ENCODE data around the gene KCNS3. TPM values are rescaled to one million over a fixed set of nuclear protein-coding genes. Genes with fewer than 3 reads are reported as not detected.

KCNS3 gene
- total RNA-seq, 2 experiments from 2014 or later = not detected

- POLR2A ChIA-PET = interaction anchor here (0.9 kb wide), 1 partner anchor 11 kb away, joined by 3 read pairs; no protein-coding TSS in a partner anchor
- no peaks in the 10 kb centered on the region for H3K79me2 ChIP-seq (ENCODE audit: insufficient read depth, low read depth, low read length)
- H3K9me3 ChIP-seq (ENCODE audit: low read length) = no peaks in the 10 kb centered on the region
- no peaks in the 10 kb centered on the region for H3K9me2 ChIP-seq (ENCODE audit: insufficient read depth, low read length)
- H3K4me1 ChIP-seq (ENCODE audit: insufficient read depth, low read length, poor library complexity, severe bottlenecking) = peaks cover 10% of the 10 kb centered on the region
- H3K27ac ChIP-seq (ENCODE audit: low read depth, low read length, poor library complexity, severe bottlenecking) = no peak overlapping the region
- H3K36me3 ChIP-seq (ENCODE audit: insufficient read depth, low read length) = no peaks in the 10 kb centered on the region
- no peak overlapping the region for H3K4me3 ChIP-seq (ENCODE audit: low read depth, low read length, poor library complexity, severe bottlenecking)
- BruUV-seq (replicated peaks) = no TSS peak
- intact Hi-C loops (cut with micrococcal nuclease; ENCODE audit: unreplicated experiment) = no loop called here
- TF ChIP-seq EZH2phosphoT487 (IDR thresholded peaks at IDR 0.05; ENCODE audit: borderline replicate concordance, low read depth, low read length) = no peak
- TF ChIP-seq, protein P1, sequence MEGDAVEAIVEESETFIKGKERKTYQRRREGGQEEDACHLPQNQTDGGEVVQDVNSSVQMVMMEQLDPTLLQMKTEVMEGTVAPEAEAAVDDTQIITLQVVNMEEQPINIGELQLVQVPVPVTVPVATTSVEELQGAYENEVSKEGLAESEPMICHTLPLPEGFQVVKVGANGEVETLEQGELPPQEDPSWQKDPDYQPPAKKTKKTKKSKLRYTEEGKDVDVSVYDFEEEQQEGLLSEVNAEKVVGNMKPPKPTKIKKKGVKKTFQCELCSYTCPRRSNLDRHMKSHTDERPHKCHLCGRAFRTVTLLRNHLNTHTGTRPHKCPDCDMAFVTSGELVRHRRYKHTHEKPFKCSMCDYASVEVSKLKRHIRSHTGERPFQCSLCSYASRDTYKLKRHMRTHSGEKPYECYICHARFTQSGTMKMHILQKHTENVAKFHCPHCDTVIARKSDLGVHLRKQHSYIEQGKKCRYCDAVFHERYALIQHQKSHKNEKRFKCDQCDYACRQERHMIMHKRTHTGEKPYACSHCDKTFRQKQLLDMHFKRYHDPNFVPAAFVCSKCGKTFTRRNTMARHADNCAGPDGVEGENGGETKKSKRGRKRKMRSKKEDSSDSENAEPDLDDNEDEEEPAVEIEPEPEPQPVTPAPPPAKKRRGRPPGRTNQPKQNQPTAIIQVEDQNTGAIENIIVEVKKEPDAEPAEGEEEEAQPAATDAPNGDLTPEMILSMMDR (conservative IDR thresholded peaks at IDR 0.05; ENCODE audit: low read length) = no peak
- DNase-seq (ENCODE audit: low spot score) = no peak
- H2AFZ ChIP-seq (ENCODE audit: low read length) = no peak overlapping the region
- H4K20me1 ChIP-seq (ENCODE audit: insufficient read depth, low read length) = no peaks in the 10 kb centered on the region
- CTCF ChIA-PET (ENCODE audit: unreplicated experiment) = no interaction called here
- no peak overlapping the region for H3K4me2 ChIP-seq (ENCODE audit: low read length)
These were observed 93.2 kb downstream of the KCNS3 start for GRCh38 chr2:17971531-17972125.

DNA sequence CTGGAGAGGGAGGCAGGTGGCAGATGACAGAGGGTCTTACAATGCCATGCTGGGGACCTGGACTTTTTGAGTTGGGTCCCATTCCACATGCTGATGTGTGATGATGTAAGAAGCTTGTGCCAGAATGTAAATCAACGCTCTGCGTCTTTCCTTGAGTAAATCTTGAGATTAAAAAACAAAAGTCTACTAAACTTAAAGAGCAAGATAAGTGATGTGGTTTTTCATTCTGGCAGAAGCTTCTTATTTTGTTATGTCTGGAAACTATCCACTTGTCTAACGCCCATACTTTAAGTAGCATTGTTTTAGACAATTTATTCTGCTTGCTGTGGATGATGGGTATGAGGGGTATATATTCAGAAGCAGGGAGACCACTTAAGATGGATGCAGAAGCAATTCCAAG is 94.5 kb downstream of the KCNS3 start:
- no peaks in the 10 kb centered on the region for H3K4me1 ChIP-seq (ENCODE audit: insufficient read depth, low read length, poor library complexity, severe bottlenecking)
- no peaks in the 10 kb centered on the region for H3K79me2 ChIP-seq (ENCODE audit: insufficient read depth, low read depth, low read length)
- intact Hi-C loops (cut with micrococcal nuclease; ENCODE audit: unreplicated experiment) = no loop called here
- ChIA-PET CTCF (ENCODE audit: unreplicated experiment) (no interaction called here), POLR2A (interaction anchor here (0.6 kb wide), 1 partner anchor 115 kb away, joined by 3 read pairs; no protein-coding TSS in a partner anchor)
- no peak for DNase-seq (ENCODE audit: low spot score)
- no peaks in the 10 kb centered on the region for H3K9me2 ChIP-seq (ENCODE audit: insufficient read depth, low read length)
- no peak for TF ChIP-seq EZH2phosphoT487 (IDR thresholded peaks at IDR 0.05; ENCODE audit: borderline replicate concordance, low read depth, low read length)
- TF ChIP-seq, protein P1 (conservative IDR thresholded peaks at IDR 0.05; ENCODE audit: low read length) = no peak
- H3K4me3 ChIP-seq (ENCODE audit: low read depth, low read length, poor library complexity, severe bottlenecking) = no peak overlapping the region
- no peak overlapping the region for H3K27ac ChIP-seq (ENCODE audit: low read depth, low read length, poor library complexity, severe bottlenecking)
- H4K20me1 ChIP-seq (ENCODE audit: insufficient read depth, low read length) = no peaks in the 10 kb centered on the region
- no peaks in the 10 kb centered on the region for H3K36me3 ChIP-seq (ENCODE audit: insufficient read depth, low read length)
- no peak overlapping the region for H3K4me2 ChIP-seq (ENCODE audit: low read length)
- no TSS peak for BruUV-seq (replicated peaks)
- H2AFZ ChIP-seq (ENCODE audit: low read length) = no peak overlapping the region
- H3K9me3 ChIP-seq (ENCODE audit: low read length) = no peaks in the 10 kb centered on the region

DNA sequence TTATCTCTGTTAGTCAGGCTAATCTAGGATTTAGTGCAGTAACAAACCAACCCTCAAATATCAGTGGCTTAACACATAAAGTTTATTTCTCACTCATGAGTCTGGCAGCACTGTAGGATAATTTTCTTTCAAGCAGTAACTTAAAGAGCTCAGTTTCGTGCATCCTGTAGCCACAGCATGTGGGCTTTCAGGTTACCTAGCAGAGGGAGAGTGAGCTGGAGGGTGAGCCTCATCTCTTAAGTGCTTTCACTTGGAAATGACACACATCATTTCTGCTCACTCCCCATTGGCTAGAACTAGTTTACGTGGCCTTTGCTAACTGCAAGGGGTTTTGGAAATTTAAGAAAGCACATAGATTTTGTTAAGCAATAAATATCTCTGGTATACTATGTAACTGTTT is 96.9 kb downstream of the KCNS3 start:
- Histone ChIP-seq H3K27ac (ENCODE audit: low read depth, low read length, poor library complexity, severe bottlenecking) (no peak overlapping the region), H3K9me2 (ENCODE audit: insufficient read depth, low read length) (no peaks in the 10 kb centered on the region), H4K20me1 (ENCODE audit: insufficient read depth, low read length) (no peaks in the 10 kb centered on the region), H3K4me1 (ENCODE audit: insufficient read depth, low read length, poor library complexity, severe bottlenecking) (no peaks in the 10 kb centered on the region), H3K4me2 (ENCODE audit: low read length) (no peak overlapping the region), H2AFZ (ENCODE audit: low read length) (no peak overlapping the region), H3K36me3 (ENCODE audit: insufficient read depth, low read length) (no peaks in the 10 kb centered on the region), H3K79me2 (ENCODE audit: insufficient read depth, low read depth, low read length) (no peaks in the 10 kb centered on the region), H3K4me3 (ENCODE audit: low read depth, low read length, poor library complexity, severe bottlenecking) (no peak overlapping the region), H3K9me3 (ENCODE audit: low read length) (no peaks in the 10 kb centered on the region)
- TF ChIP-seq, protein P1 (conservative IDR thresholded peaks at IDR 0.05; ENCODE audit: low read length) = no peak
- TF ChIP-seq EZH2phosphoT487 (IDR thresholded peaks at IDR 0.05; ENCODE audit: borderline replicate concordance, low read depth, low read length) = no peak
- BruUV-seq (replicated peaks) = no TSS peak
- CTCF ChIA-PET (ENCODE audit: unreplicated experiment) = no interaction called here
- POLR2A ChIA-PET = no interaction called here
- intact Hi-C loops (cut with micrococcal nuclease; ENCODE audit: unreplicated experiment) = no loop called here
- DNase-seq (ENCODE audit: low spot score) = no peak
